Activated naive CD8-positive, alpha-beta T cell treated with anti-CD3 and anti-CD28 coated beads, Interleukin-2, amount 10 ng/mL, durations not matched to agents 7 days and 5 days (primary cell): ENCODE measurements around the gene DUSP10. TPM values are rescaled to one million over a fixed set of nuclear protein-coding genes. Genes with fewer than 3 reads are reported as not detected.

Source experiments
- ATAC-seq: fragments of 150-1000 bp; cut with Tn5 transposase; one replicate; pipeline ENCODE4 v1.10.0; 2021; ENCODE audit warnings: low read depth, moderate library complexity
- POLR2A ChIA-PET: fragments of 350-600 bp; sonication (Branson Sonifier 250); formaldehyde crosslinking; loops from one replicate; lab custom pipeline; 2021; ENCODE audit warnings: antibody characterized with exemption; lab: Charles Lee
- DNase-seq: peaks from one replicate; pipeline ENCODE4 v3.0.0; 2021
- H3K27ac Mint-ChIP-seq: one replicate; pipeline ENCODE4 v1.8.0; 2022; ENCODE audit warnings: mild to moderate bottlenecking, mixed read lengths
- H3K27me3 Mint-ChIP-seq: one replicate; pipeline ENCODE4 v1.8.0; 2022; ENCODE audit warnings: mild to moderate bottlenecking, moderate library complexity, mixed read lengths
- H3K36me3 Mint-ChIP-seq: one replicate; pipeline ENCODE4 v1.8.0; 2021; ENCODE audit warnings: mild to moderate bottlenecking, mixed read lengths
- H3K4me1 Mint-ChIP-seq: one replicate; pipeline ENCODE4 v1.8.0; 2021; ENCODE audit warnings: mixed read lengths
- H3K4me3 Mint-ChIP-seq: one replicate; pipeline ENCODE4 v1.8.0; 2022; ENCODE audit warnings: mild to moderate bottlenecking, moderate library complexity, mixed read lengths
- H3K9me3 Mint-ChIP-seq: one replicate; pipeline ENCODE4 v1.8.0; 2021; ENCODE audit warnings: mixed read lengths
- total RNA-seq, 2 experiments: library from RNA; stranded (reverse); gene quantifications; one replicate each; pipeline ENCODE4 v1.2.3, GENCODE V29; 2021

Gene DUSP10
- total RNA-seq, 2 experiments from 2014 or later: 14.8 to 15.7 TPM

DNA sequence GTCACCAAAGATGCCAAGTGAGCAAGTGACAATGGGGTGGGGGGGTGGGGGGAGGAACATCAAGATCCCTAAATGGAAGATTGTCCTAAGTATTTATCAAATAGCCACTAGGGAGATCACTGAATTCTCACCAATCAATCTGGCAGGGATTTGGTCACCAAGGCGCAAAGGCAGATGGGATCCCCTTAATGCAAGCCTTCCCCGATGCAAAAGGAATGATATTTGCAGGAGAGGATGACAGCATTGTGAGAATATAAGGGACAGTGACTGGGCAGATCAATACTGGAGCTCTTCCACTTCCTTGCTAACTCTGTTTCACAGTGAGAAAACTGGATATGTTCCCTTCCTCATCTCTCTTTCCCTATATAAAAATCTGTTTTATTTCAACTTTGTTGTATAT is 40.9 kb downstream of the DUSP10 start:
- Mint-ChIP-seq H3K9me3 (no peaks in the 10 kb centered on the region), H3K4me1 (peaks cover 10% of the 10 kb centered on the region), H3K27me3 (no peaks in the 10 kb centered on the region), H3K27ac (no peak overlapping the region), H3K4me3 (no peak overlapping the region), H3K36me3 (peaks cover 56% of the 10 kb centered on the region)
- no peak for DNase-seq
- no peak for ATAC-seq
- POLR2A ChIA-PET: no interaction called here

DNA sequence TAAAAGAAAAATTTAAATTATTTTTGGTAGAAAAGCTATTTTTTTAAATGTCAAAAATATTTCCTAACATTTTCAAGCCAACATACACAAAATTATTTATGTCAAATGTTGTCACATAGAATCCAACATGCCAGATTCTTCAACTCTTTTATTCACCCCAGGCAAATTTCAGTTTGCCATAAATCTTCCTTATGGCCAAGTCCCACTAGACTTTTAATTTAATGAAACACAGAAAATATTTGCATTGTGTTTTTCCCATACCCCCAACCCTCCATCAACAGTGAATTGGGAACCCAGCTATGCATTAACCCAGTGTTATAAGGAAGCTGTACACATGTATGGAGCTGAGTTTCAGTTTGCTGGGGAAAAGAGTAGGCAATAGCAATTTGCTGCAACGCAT is 41.4 kb downstream of the DUSP10 start:
- no peak for DNase-seq

DNA sequence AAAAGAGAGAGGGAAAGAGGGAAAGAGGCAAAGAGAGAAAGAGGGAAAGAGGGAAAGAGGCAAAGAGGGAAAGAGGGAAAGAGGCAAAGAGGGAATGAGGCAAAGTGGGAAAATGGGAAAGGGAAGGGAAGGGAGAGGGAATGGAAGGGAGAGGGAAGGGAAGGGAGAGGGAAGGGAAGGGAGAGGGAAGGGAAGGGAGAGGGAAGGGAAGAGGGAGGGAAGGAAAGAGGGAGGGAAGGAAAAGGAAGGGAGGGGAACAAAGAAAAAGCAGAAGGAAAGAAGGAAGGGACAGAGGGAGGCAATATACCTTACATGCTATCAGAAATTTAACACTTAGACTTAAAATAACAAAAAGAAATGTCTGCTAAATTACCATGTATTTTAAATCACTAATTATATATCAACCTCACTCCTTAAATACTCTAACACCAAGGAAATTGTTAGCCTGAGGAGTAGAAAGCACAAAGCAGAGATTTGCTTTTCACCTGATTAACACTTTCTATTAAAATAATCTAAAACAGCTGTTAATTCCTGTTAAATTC is 41.8 kb downstream of the DUSP10 start:
- POLR2A ChIA-PET: interaction anchor here (1.0 kb wide), 1 partner anchor 43 kb away, joined by 3 read pairs; no protein-coding TSS in a partner anchor
- no peak overlapping the region for H3K4me3 Mint-ChIP-seq
- peaks cover 47% of the 10 kb centered on the region for H3K36me3 Mint-ChIP-seq
- peaks cover 10% of the 10 kb centered on the region for H3K4me1 Mint-ChIP-seq
- H3K27ac Mint-ChIP-seq: no peak overlapping the region
- DNase-seq (no peak), ATAC-seq (no peak)
- H3K27me3 Mint-ChIP-seq: no peaks in the 10 kb centered on the region
- no peaks in the 10 kb centered on the region for H3K9me3 Mint-ChIP-seq

More for the DNA sequence above, 41.4 kb downstream of the DUSP10 start:
- no peak for ATAC-seq
- no peaks in the 10 kb centered on the region for H3K9me3 Mint-ChIP-seq
- no peak overlapping the region for H3K27ac Mint-ChIP-seq
- H3K4me1 Mint-ChIP-seq: peaks cover 10% of the 10 kb centered on the region
- no peak overlapping the region for H3K4me3 Mint-ChIP-seq
- peaks cover 52% of the 10 kb centered on the region for H3K36me3 Mint-ChIP-seq
- POLR2A ChIA-PET: no interaction called here
- H3K27me3 Mint-ChIP-seq: no peaks in the 10 kb centered on the region

DNA sequence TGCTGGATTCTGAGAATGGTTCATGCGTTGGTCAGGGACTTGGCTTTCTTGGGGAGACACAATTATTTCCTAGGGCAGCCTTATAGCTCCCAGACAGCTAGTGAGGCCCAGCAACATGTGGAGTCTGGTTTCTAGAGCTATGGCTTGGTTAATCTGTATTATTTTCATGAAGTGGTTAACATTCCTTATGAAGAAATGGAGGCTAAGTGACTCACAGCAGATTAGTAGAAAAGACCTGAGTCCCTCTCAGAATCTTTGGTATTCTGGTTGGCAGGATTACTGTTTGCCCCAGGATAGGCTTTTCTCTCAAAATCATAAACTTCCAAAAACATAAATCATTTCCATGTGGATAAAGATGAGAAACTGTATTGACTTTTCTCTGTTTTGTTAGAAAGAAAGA is 42.3 kb downstream of the DUSP10 start:
- POLR2A ChIA-PET: interaction anchor here (1.0 kb wide), 1 partner anchor 44 kb away, joined by 3 read pairs; no protein-coding TSS in a partner anchor

DNA sequence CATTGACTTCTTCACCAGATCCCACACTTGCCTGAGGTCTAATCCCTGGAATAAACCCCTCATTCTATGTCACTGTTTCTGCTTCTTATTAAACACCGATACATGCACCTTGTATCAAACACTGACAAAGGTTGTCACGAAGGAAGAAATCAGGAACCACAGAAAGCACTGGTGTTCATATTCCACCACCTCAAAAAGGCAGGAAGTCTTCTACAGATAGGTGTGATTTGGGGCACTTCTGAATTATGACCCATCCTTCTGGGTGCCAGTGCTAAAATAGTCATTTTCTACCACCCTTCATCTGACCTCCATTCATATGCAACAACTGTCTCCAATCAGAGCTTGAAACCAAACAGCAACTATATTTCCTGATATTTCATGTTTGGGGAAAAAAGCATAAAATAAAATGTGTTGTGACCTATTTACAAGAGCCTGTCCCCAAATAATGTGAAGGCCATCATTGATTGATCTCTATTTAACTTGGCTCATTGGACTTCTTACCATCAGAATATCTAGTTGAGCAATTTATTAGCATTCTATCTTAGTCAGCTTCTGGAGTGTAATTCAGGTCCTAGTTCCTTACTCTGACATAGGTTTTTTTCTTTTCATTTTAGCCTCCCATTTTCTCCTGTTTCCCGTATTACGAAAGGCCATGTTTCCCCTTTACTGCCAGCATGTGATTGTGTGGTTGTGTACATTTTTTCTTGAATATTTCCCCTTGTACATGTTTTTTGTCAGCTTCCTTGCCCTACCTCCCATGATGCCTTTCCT is 43.1 kb downstream of the DUSP10 start:
- DNase-seq (no peak), ATAC-seq (no peak)
- Mint-ChIP-seq H3K9me3 (no peaks in the 10 kb centered on the region), H3K27me3 (no peaks in the 10 kb centered on the region), H3K27ac (peak overlapping the region; percentile 46), H3K36me3 (peaks cover 38% of the 10 kb centered on the region), H3K4me3 (no peak overlapping the region), H3K4me1 (peaks cover 10% of the 10 kb centered on the region)
- POLR2A ChIA-PET: interaction anchor here (1.0 kb wide), 1 partner anchor 45 kb away, joined by 3 read pairs; no protein-coding TSS in a partner anchor

More for the DNA sequence above, 42.3 kb downstream of the DUSP10 start:
- DNase-seq (no peak), ATAC-seq (no peak)
- Mint-ChIP-seq H3K36me3 (peaks cover 43% of the 10 kb centered on the region), H3K4me3 (no peak overlapping the region), H3K4me1 (peaks cover 10% of the 10 kb centered on the region), H3K27me3 (no peaks in the 10 kb centered on the region), H3K9me3 (no peaks in the 10 kb centered on the region), H3K27ac (no peak overlapping the region)

DNA sequence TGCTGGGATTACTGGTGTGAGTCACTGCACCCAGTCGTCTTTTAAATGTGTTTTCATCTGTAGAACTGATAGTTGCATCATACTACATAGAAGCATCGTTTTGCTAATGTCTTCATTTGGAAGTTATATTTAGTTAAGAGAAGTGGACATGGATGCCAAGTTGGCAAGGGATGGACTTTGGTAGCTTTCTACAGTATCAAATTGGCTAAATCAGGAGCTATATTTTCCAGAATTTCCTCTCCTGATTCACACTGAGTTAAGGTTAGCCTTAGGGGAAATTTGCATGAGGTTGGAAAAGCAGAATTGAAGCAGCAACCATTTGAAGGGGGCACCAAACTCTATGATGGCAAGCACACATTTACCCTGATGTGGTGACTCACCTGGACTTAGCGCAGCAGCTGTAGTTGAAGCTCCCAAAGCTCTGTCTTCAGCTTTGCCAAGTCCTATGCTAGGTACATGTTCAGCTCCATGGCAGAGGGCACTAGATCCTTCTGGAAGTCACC is 43.9 kb downstream of the DUSP10 start:
- DNase-seq (no peak), ATAC-seq (no peak)
- Mint-ChIP-seq H3K36me3 (peaks cover 38% of the 10 kb centered on the region), H3K4me1 (peaks cover 10% of the 10 kb centered on the region), H3K27ac (no peak overlapping the region), H3K9me3 (peaks cover 2% of the 10 kb centered on the region), H3K27me3 (no peaks in the 10 kb centered on the region), H3K4me3 (no peak overlapping the region)
- POLR2A ChIA-PET: interaction anchor here (1.1 kb wide), 1 partner anchor 44 kb away, joined by 3 read pairs; the partner anchor contains the start of gene DUSP10

DNA sequence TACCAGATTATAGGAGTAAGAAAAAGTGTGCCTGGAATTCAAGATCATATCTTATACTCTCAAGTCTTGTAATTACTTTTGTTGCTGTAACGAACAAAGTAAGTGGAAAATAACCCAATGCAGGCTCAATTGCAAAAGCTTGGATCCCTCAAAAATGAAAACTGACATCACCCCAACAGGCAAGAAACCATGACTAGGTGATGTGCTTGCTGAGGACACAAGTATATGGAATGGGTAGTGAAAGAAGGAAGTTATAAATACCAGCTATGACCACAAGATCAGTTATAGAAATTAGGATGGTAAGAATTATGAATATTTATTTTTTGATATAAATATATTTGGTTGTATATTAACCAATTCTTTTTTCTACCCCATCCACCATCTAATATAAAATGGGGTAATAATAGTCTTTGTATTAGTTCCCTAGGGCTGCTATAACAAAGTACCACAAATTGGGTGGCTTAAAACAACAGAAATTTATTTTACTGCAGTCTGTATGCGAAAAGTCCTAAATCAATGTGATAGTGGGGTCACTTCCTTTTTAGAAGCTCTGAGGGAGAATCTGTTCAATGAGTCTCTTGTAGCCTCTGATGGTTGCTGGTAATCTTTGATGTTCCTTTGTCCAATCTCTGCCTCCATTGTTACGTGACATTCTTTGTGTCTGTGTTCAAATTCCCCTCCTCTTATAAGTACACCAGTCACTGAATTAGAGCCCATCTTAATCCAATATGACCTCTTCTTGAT is 45.0 kb downstream of the DUSP10 start:
- Mint-ChIP-seq H3K27me3 (no peaks in the 10 kb centered on the region), H3K36me3 (peaks cover 30% of the 10 kb centered on the region), H3K27ac (no peak overlapping the region), H3K9me3 (peaks cover 2% of the 10 kb centered on the region), H3K4me1 (peaks cover 10% of the 10 kb centered on the region), H3K4me3 (no peak overlapping the region)
- ATAC-seq: no peak
- POLR2A ChIA-PET: interaction anchor here (1.1 kb wide), 1 partner anchor 45 kb away, joined by 3 read pairs; the partner anchor contains the start of gene DUSP10
- DNase-seq: no peak

DNA sequence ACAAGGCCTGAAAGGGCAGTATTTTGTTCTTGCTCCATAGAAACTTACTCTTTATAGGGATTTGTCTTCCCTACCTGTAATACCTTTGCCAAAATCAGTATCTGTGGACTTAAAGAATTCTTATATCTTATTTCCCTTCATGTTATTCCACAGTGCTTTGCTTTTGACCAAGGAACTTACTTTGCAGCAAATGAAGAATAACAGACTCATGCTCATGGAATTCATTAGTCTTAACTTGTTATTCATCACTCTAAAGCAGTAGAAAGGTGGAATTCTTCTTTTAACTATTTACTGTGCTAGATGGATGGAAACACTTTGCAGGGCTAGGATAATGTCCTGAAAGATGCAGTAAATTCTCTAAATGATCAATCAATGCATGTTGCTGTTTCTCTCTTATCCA is 45.9 kb downstream of the DUSP10 start:
- DNase-seq: no peak
- no peak overlapping the region for H3K4me3 Mint-ChIP-seq
- no peak for ATAC-seq
- H3K27me3 Mint-ChIP-seq: no peaks in the 10 kb centered on the region
- POLR2A ChIA-PET: no interaction called here
- H3K27ac Mint-ChIP-seq: no peak overlapping the region
- peaks cover 2% of the 10 kb centered on the region for H3K9me3 Mint-ChIP-seq
- H3K4me1 Mint-ChIP-seq: peaks cover 13% of the 10 kb centered on the region
- H3K36me3 Mint-ChIP-seq: peaks cover 22% of the 10 kb centered on the region

DNA sequence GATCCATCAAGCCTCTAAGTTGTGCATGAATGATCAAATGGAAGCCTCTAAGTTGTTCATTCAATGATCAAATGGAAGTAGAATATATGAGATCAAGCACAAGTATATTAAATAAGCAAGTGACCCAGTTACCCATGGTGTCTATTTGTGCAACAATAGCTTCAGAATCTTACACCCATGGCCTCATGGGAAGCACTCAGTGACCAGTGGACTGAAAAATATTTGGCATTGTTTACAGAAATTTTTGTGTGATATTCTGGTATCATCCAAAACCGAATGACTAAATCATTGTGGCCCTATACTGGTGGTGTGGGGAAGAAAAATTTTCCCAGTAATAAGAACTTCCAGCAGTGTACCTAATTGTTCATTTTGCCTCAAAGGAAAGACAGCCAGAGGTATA is 46.6 kb downstream of the DUSP10 start:
- no peak overlapping the region for H3K4me3 Mint-ChIP-seq
- DNase-seq (no peak), ATAC-seq (no peak)
- H3K4me1 Mint-ChIP-seq: peaks cover 13% of the 10 kb centered on the region
- peaks cover 21% of the 10 kb centered on the region for H3K36me3 Mint-ChIP-seq
- H3K27me3 Mint-ChIP-seq: no peaks in the 10 kb centered on the region
- peaks cover 2% of the 10 kb centered on the region for H3K9me3 Mint-ChIP-seq
- POLR2A ChIA-PET: no interaction called here
- H3K27ac Mint-ChIP-seq: no peak overlapping the region

DNA sequence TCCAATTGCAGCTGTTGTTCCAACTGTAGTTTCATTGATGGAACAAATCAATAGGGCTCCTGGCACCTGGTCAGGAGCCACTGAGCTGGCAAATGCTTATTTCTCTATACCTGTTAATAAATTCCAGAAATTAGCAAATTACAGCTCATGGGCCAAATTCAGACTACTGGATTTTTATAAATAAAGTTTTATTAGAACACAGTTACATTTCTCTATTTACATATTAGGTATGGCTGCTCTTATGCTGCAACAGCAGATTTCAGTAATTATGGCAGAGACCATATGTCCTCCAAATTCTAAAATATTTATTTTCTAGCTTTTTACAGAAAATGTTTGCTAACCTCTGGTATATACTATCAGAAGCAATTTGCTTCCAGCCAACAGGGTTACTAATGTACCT is 47.8 kb downstream of the DUSP10 start:
- peaks cover 12% of the 10 kb centered on the region for H3K4me1 Mint-ChIP-seq
- H3K9me3 Mint-ChIP-seq: peaks cover 2% of the 10 kb centered on the region
- H3K4me3 Mint-ChIP-seq: no peak overlapping the region
- no peak for ATAC-seq
- no peak for DNase-seq
- peaks cover 13% of the 10 kb centered on the region for H3K36me3 Mint-ChIP-seq
- H3K27ac Mint-ChIP-seq: no peak overlapping the region
- POLR2A ChIA-PET: no interaction called here
- no peaks in the 10 kb centered on the region for H3K27me3 Mint-ChIP-seq

DNA sequence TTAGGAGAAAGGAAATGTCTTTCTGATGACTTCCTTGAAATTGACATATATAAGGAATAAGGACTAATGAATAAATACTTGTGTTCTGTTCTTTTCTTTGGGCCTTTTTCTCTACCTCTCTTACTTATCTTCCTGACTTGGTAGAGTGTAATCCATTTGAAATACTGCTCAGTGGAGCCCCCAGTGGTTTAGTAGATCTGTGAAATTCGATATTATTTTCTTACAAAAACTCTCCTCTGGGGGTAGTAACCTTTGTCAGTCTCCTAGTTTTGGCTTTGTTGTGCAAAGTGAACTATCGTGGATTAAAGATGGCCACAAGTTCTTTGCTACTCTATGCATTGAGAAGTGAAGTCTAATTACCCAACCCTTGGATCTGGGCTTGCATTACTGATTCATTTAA is 48.8 kb downstream of the DUSP10 start:
- ATAC-seq: no peak
- H3K9me3 Mint-ChIP-seq: peaks cover 2% of the 10 kb centered on the region

DNA sequence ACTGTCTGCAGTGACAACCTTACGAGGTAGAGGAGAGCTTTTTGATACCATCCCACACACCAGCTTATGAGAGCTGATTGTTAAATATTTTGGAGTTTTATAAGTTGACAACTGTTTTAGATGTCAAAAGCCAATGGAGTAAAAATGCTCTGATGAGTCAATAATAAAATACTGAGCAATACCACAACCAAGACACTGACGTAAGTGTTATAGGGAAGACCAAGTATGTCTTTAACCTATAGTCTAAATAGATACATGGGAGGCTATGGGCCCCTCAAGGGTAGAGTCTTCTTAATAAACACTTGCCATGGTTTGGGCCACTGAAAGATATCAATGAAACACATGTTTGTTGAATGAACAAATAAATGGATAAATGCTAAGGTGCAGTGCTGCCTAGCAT is 49.2 kb downstream of the DUSP10 start:
- ATAC-seq (no peak), DNase-seq (no peak)
- Mint-ChIP-seq H3K27me3 (no peaks in the 10 kb centered on the region), H3K4me3 (no peak overlapping the region), H3K9me3 (peaks cover 2% of the 10 kb centered on the region), H3K36me3 (peaks cover 6% of the 10 kb centered on the region), H3K27ac (no peak overlapping the region), H3K4me1 (peaks cover 12% of the 10 kb centered on the region)
- POLR2A ChIA-PET: no interaction called here

More for the DNA sequence above, 48.8 kb downstream of the DUSP10 start:
- POLR2A ChIA-PET: no interaction called here
- H3K4me3 Mint-ChIP-seq: no peak overlapping the region
- H3K27me3 Mint-ChIP-seq: no peaks in the 10 kb centered on the region
- H3K27ac Mint-ChIP-seq: no peak overlapping the region
- no peak for DNase-seq
- H3K4me1 Mint-ChIP-seq: peaks cover 12% of the 10 kb centered on the region
- peaks cover 6% of the 10 kb centered on the region for H3K36me3 Mint-ChIP-seq

DNA sequence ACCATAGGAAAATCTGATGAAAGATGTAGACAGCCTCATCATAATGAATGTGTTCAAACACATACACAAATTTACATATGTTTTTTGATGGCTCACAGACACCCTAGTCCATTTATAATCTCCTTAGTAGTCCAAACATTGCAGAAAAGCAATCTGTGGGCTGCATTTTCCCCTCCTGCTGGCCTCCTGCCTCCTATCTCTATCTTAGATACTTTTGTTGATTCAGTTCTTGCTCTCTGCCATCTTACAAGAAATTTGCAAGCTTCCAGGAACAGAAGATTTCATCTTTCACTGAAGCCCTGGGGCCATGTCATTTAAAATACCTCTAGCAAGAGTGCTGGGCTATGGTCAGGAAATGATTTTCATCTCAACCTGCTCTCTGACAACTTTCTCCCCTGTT is 50.6 kb downstream of the DUSP10 start:
- no peak for ATAC-seq
- POLR2A ChIA-PET: interaction anchor here (2.2 to 2.4 kb wide), 2 partner anchors 21 to 51 kb away, joined by 9 to 10 read pairs; partner anchors contain the start of gene DUSP10
- Mint-ChIP-seq H3K36me3 (peaks cover 2% of the 10 kb centered on the region), H3K27me3 (no peaks in the 10 kb centered on the region), H3K27ac (no peak overlapping the region), H3K9me3 (peaks cover 2% of the 10 kb centered on the region), H3K4me1 (peaks cover 12% of the 10 kb centered on the region), H3K4me3 (no peak overlapping the region)
- no peak for DNase-seq
